Astrocyte (in vitro differentiated cells and primary cell): ENCODE measurements around the gene CYBRD1. TPM values are rescaled to one million over a fixed set of nuclear protein-coding genes. Genes with fewer than 3 reads are reported as not detected.

Source experiments
- DNase-seq: peaks from one replicate; pipeline ENCODE4 v3.0.0-alpha.2; 2010; ENCODE audit warnings: low read depth
- FAIRE-seq: peaks from 2 replicates; lab custom pipeline; 2011; peaks lifted over from hg19 to GRCh38; lab: Jason Lieb, UNC
- H2AFZ ChIP-seq: 2 replicates; pipeline ENCODE4 v1.6.0; 2012; ENCODE audit warnings: low read depth, low read length, inconsistent platforms
- H3K27ac ChIP-seq: 2 replicates; pipeline ENCODE4 v1.5.1; 2011; ENCODE audit warnings: low read depth, low read length, inconsistent platforms
- H3K27me3 ChIP-seq: 2 replicates; pipeline ENCODE4 v1.6.0; 2011; ENCODE audit warnings: low read length, inconsistent platforms; ENCODE audit not compliant: insufficient read depth
- H3K36me3 ChIP-seq: 2 replicates; pipeline ENCODE4 v1.5.1; 2011; ENCODE audit warnings: low read length, inconsistent platforms; ENCODE audit not compliant: insufficient read depth
- H3K4me1 ChIP-seq: 2 replicates; pipeline ENCODE4 v1.5.1; 2011; ENCODE audit warnings: low read length, inconsistent platforms; ENCODE audit not compliant: insufficient read depth
- H3K4me2 ChIP-seq: 2 replicates; pipeline ENCODE4 v1.6.0; 2012; ENCODE audit warnings: low read length, inconsistent platforms
- H3K4me3 ChIP-seq: 2 replicates; pipeline ENCODE4 v1.5.1; 2011; ENCODE audit warnings: low read depth, mild to moderate bottlenecking, low read length, inconsistent platforms; ENCODE audit not compliant: insufficient read depth
- H3K79me2 ChIP-seq: 2 replicates; pipeline ENCODE4 v1.6.0; 2012; ENCODE audit warnings: mild to moderate bottlenecking, low read length, inconsistent platforms; ENCODE audit not compliant: insufficient read depth
- H3K9ac ChIP-seq: 2 replicates; pipeline ENCODE4 v1.6.0; 2012; ENCODE audit warnings: mild to moderate bottlenecking, low read length, inconsistent platforms
- H3K9me3 ChIP-seq: 2 replicates; pipeline ENCODE4 v1.5.1; 2012; ENCODE audit warnings: low read depth, mild to moderate bottlenecking, low read length, inconsistent platforms; ENCODE audit not compliant: insufficient read depth
- H4K20me1 ChIP-seq: 2 replicates; pipeline ENCODE4 v1.6.0; 2012; ENCODE audit warnings: low read length, inconsistent platforms; ENCODE audit not compliant: insufficient read depth
- H3K27ac Mint-ChIP-seq: one replicate; pipeline ENCODE4 v1.8.0; 2021; ENCODE audit warnings: mild to moderate bottlenecking, mixed read lengths; ENCODE audit not compliant: unreplicated experiment
- H3K27me3 Mint-ChIP-seq: one replicate; pipeline ENCODE4 v1.8.0; 2021; ENCODE audit warnings: low read depth, mixed read lengths; ENCODE audit not compliant: unreplicated experiment
- H3K36me3 Mint-ChIP-seq: one replicate; pipeline ENCODE4 v1.8.0; 2021; ENCODE audit warnings: low read depth, mixed read lengths; ENCODE audit not compliant: unreplicated experiment
- H3K4me1 Mint-ChIP-seq: one replicate; pipeline ENCODE4 v1.8.0; 2021; ENCODE audit warnings: low read depth, mixed read lengths; ENCODE audit not compliant: unreplicated experiment
- H3K4me3 Mint-ChIP-seq: one replicate; pipeline ENCODE4 v1.8.0; 2021; ENCODE audit warnings: mild to moderate bottlenecking, moderate library complexity, mixed read lengths; ENCODE audit not compliant: unreplicated experiment
- H3K9me3 Mint-ChIP-seq: one replicate; pipeline ENCODE4 v1.8.0; 2021; ENCODE audit warnings: mild to moderate bottlenecking, mixed read lengths; ENCODE audit not compliant: unreplicated experiment
- EZH2 ChIP-seq: IDR thresholded peaks from 2 replicates; pipeline ENCODE4 v1.6.1; 2012; ENCODE audit warnings: mild to moderate bottlenecking, low read length, inconsistent platforms; ENCODE audit not compliant: insufficient read depth
- total RNA-seq: library from RNA; stranded (reverse); gene quantifications from 2 replicates; pipeline ENCODE4 v1.2.1, GENCODE V29; 2021
- TF ChIP-seq, protein P1 (sequence below): IDR thresholded peaks from 2 replicates; pipeline ENCODE4 v1.5.1; 2011; ENCODE audit warnings: low read depth, mild to moderate bottlenecking, inconsistent platforms, low read length, moderate library complexity; ENCODE audit not compliant: insufficient read depth

The CYBRD1 gene
- total RNA-seq, 1 donor from 2014 or later, result 26.7 TPM

DNA sequence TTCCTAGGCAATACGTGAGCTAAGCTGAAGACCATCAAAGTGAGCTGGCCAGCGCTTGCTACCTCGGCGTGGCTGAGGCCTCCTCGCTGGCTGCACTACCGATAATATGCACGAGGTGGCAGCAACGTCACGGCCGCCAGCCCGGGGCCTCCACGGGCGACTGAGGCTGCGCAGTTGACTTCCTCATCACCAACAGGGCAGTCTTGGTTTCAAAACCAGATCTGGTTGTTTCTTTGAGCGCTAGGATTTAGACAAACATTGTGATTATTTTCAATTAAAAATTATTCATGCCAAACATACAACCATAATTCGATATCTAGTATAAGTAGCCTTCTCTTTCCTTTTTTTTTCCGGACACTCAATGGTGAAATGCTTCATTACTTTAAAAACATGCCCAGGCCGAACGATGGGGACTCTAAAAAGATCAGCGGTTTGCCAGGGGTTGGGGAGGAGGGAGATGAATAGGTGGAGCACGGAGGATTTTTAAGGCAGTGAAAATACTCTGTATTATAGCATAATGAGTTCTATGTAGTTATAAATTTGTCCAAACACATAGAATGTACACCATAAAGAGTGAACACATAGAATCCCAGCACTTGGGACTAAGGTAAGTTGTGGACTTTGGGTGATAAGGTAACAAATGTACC is 52.0 kb downstream of the CYBRD1 start:
- H3K4me1 Mint-ChIP-seq, result no peaks in the 10 kb centered on the region
- H3K27me3 Mint-ChIP-seq, result peaks cover 18% of the 10 kb centered on the region
- peak; percentile 32 for DNase-seq
- no peak overlapping the region for H3K27ac ChIP-seq
- H3K27ac Mint-ChIP-seq, result no peak overlapping the region
- peak overlapping the region; percentile 78 for H2AFZ ChIP-seq
- H3K79me2 ChIP-seq, result no peaks in the 10 kb centered on the region
- no peak overlapping the region for H3K4me3 Mint-ChIP-seq
- peaks cover 3% of the 10 kb centered on the region for H3K27me3 ChIP-seq
- H3K9me3 Mint-ChIP-seq, result no peaks in the 10 kb centered on the region
- H3K36me3 Mint-ChIP-seq, result no peaks in the 10 kb centered on the region
- no peaks in the 10 kb centered on the region for H3K9me3 ChIP-seq
- TF ChIP-seq EZH2, result no peak
- TF ChIP-seq, protein P1, sequence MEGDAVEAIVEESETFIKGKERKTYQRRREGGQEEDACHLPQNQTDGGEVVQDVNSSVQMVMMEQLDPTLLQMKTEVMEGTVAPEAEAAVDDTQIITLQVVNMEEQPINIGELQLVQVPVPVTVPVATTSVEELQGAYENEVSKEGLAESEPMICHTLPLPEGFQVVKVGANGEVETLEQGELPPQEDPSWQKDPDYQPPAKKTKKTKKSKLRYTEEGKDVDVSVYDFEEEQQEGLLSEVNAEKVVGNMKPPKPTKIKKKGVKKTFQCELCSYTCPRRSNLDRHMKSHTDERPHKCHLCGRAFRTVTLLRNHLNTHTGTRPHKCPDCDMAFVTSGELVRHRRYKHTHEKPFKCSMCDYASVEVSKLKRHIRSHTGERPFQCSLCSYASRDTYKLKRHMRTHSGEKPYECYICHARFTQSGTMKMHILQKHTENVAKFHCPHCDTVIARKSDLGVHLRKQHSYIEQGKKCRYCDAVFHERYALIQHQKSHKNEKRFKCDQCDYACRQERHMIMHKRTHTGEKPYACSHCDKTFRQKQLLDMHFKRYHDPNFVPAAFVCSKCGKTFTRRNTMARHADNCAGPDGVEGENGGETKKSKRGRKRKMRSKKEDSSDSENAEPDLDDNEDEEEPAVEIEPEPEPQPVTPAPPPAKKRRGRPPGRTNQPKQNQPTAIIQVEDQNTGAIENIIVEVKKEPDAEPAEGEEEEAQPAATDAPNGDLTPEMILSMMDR, result peak; percentile 89
- FAIRE-seq, result no peak
- no peak overlapping the region for H3K4me3 ChIP-seq
- no peaks in the 10 kb centered on the region for H4K20me1 ChIP-seq
- H3K4me2 ChIP-seq, result no peak overlapping the region
- H3K36me3 ChIP-seq, result no peaks in the 10 kb centered on the region
- no peaks in the 10 kb centered on the region for H3K4me1 ChIP-seq
- H3K9ac ChIP-seq, result no peak overlapping the region

DNA sequence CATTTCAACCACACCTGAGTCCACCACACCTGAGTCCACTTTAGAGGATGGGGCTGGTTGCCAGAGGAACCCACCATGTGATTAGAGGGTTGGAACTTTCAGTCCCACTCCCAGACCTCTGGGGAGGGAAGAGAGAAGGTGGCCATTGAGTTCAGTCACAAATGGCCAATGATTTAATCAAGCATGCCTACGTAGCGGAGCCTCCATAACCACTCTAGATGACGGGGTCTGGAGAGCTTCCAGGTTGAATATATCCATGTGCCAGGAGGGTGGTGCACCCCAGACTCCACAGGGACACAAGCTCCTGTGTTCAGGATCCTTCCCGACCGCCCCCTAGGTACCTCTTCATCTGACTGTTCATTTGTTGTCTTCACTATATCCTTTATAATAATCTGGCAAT is 53.3 kb downstream of the CYBRD1 start:
- H3K79me2 ChIP-seq, result no peaks in the 10 kb centered on the region
- TF ChIP-seq, protein P1, result no peak
- TF ChIP-seq EZH2, result no peak
- H3K36me3 ChIP-seq, result no peaks in the 10 kb centered on the region
- no peak overlapping the region for H3K4me3 ChIP-seq
- no peak overlapping the region for H3K27ac ChIP-seq
- DNase-seq, result no peak
- no peak overlapping the region for H3K9ac ChIP-seq
- H3K4me2 ChIP-seq, result no peak overlapping the region
- Mint-ChIP-seq H3K36me3 (no peaks in the 10 kb centered on the region), H3K9me3 (no peaks in the 10 kb centered on the region), H3K4me1 (no peaks in the 10 kb centered on the region), H3K27ac (peak overlapping the region; percentile 55), H3K27me3 (peaks cover 14% of the 10 kb centered on the region), H3K4me3 (no peak overlapping the region)
- H3K4me1 ChIP-seq, result no peaks in the 10 kb centered on the region
- H3K27me3 ChIP-seq, result peaks cover 3% of the 10 kb centered on the region
- no peak overlapping the region for H2AFZ ChIP-seq
- H4K20me1 ChIP-seq, result no peaks in the 10 kb centered on the region
- no peak for FAIRE-seq
- H3K9me3 ChIP-seq, result no peaks in the 10 kb centered on the region

DNA sequence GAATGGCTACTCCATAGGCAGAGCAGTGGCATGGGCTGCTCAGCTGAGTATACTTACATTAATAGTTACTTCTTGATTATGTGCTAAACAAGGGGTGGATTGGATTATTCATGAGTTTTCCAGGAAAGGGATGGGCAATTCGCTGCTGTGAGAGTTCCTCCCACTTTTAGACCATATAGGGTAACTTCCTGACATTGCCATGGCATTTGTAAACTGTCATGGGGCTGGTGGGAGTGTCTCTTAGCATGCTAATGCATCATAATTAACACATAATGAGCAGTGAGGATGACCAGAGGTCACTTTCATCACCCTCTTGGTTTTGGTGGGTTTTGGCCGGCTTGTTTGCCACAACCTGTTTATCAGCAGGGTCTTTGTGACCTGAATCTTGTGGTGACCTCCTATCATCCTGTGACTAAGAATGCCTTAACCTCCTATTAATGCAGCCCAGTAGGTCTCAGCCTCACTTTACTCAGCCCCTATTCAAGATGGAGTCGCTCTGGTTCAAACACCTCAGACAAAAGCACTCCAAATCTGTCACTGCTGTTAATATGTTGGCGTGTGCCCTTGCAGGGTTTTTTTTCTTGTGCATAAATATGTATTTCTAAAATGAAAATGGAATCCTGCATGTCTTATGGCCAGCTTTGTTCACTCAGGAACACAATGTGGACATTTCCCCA is 56.0 kb downstream of the CYBRD1 start:
- Histone ChIP-seq H3K79me2 (no peaks in the 10 kb centered on the region), H3K9me3 (no peaks in the 10 kb centered on the region), H3K27me3 (no peaks in the 10 kb centered on the region), H3K9ac (no peak overlapping the region), H2AFZ (no peak overlapping the region), H3K4me2 (no peak overlapping the region), H4K20me1 (no peaks in the 10 kb centered on the region), H3K4me3 (no peak overlapping the region), H3K4me1 (no peaks in the 10 kb centered on the region), H3K36me3 (no peaks in the 10 kb centered on the region), H3K27ac (no peak overlapping the region)
- H3K4me1 Mint-ChIP-seq, result no peaks in the 10 kb centered on the region
- TF ChIP-seq, protein P1, result no peak
- no peak for TF ChIP-seq EZH2
- no peaks in the 10 kb centered on the region for H3K9me3 Mint-ChIP-seq
- H3K36me3 Mint-ChIP-seq, result no peaks in the 10 kb centered on the region
- H3K27me3 Mint-ChIP-seq, result peaks cover 2% of the 10 kb centered on the region
- DNase-seq (no peak), FAIRE-seq (no peak)
- H3K4me3 Mint-ChIP-seq, result no peak overlapping the region
- no peak overlapping the region for H3K27ac Mint-ChIP-seq
